ENCODE results near the gene THSD4.

Gene THSD4

GRCh38 chr15:71088155-71088554 lies 27.1 kb upstream of the THSD4 start:
- in situ Hi-C loops (cut with MboI; ENCODE audit: low sequenced_read_pairs), result no loop called here
- H3K36me3 ChIP-seq (replicated peaks), result no peaks in the 10 kb centered on the region
- H3K4me1 ChIP-seq, result no peaks in the 10 kb centered on the region; the same call in 1 of the 2 replicates
- no peak overlapping the region for H3K4me3 ChIP-seq
- no peaks in the 10 kb centered on the region for H3K9me3 ChIP-seq
- H3K27me3 ChIP-seq (ENCODE audit: low read depth), result peaks cover 3% of the 10 kb centered on the region; the same call in 1 of the 2 replicates
- no peak for DNase-seq (ENCODE audit: low spot score in 2 of 2)

- DNase-seq (ENCODE audit: low spot score in 2 of 2), result no peak
Observed at GRCh38 chr15:71088683-71089082, 26.6 kb upstream of the THSD4 start.

DNA sequence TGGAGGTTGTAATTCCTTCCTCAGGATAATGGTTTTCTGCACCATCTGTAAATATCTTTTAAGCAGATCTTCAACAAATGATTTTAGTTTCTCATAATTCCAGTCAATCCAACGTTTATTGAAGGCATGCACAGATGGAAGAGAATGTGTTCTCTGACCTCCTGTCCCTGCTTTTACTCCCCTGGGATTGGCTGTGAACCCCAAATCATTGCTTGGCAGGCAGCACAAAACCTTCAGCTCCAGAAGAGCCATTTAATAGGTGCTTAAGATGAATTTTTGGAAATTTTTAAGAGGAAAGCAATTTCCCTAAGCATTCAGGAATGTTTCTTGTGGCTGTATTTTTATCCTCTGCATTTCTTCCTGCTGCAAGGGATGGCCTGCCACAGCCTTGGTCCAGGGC lies 25.5 kb upstream of the THSD4 start:
- in situ Hi-C loops (cut with MboI; ENCODE audit: low sequenced_read_pairs), result no loop called here
- H3K4me3 ChIP-seq, result no peak overlapping the region
- H3K36me3 ChIP-seq (replicated peaks), result no peaks in the 10 kb centered on the region
- peaks cover 4% of the 10 kb centered on the region; the same call in 1 of the 2 replicates for H3K27me3 ChIP-seq (ENCODE audit: low read depth)
- no peaks in the 10 kb centered on the region; the same call in 1 of the 2 replicates for H3K4me1 ChIP-seq
- H3K9me3 ChIP-seq, result no peaks in the 10 kb centered on the region
- DNase-seq (ENCODE audit: low spot score in 2 of 2), result no peak

More at GRCh38 chr15:71088683-71089082, 26.6 kb upstream of the THSD4 start:
- Histone ChIP-seq H3K27me3 (ENCODE audit: low read depth) (peaks cover 3% of the 10 kb centered on the region; the same call in 1 of the 2 replicates), H3K4me1 (no peaks in the 10 kb centered on the region; the same call in 1 of the 2 replicates), H3K9me3 (no peaks in the 10 kb centered on the region), H3K4me3 (no peak overlapping the region), H3K36me3 (replicated peaks) (no peaks in the 10 kb centered on the region)
- in situ Hi-C loops (cut with MboI; ENCODE audit: low sequenced_read_pairs), result no loop called here

- in situ Hi-C loops (cut with MboI; ENCODE audit: low sequenced_read_pairs), result no loop called here
- Histone ChIP-seq H3K27me3 (ENCODE audit: low read depth) (peaks cover 4% of the 10 kb centered on the region; the same call in 1 of the 2 replicates), H3K36me3 (replicated peaks) (no peaks in the 10 kb centered on the region), H3K9me3 (no peaks in the 10 kb centered on the region), H3K4me3 (no peak overlapping the region), H3K4me1 (no peaks in the 10 kb centered on the region)
- DNase-seq (ENCODE audit: low spot score in 2 of 2), result no peak
Observed at GRCh38 chr15:71091601-71092000, 23.7 kb upstream of the THSD4 start.

DNA sequence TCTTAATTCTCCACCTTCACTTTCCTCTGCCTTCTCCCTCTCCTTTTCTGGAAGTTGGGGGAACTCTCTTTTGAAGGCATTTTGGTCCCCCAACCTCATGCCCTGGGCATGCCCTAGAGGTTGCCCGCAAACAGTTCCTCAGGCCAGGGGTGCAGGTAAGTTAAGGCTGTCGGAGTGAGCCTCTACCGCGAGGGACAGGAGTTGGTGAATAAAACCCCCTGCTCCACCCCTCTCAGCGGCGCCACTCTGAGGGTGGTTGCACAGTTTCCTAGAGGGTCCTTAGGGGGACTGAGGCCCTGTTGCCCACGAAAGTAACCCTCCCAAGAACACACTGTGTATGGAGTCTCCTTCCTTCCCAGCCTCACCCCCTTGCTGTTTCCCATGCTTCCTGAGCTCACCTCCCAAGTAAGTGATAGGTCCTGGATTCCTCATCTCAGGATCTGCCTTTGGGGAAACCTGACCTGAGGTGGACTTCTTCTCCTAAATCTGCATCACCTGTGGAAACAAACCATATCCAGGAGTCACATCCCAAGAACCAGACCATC lies 23.1 kb upstream of the THSD4 start:
- in situ Hi-C loops (cut with MboI; ENCODE audit: low sequenced_read_pairs), result no loop called here
- peaks cover 4% of the 10 kb centered on the region; the same call in 1 of the 2 replicates for H3K27me3 ChIP-seq (ENCODE audit: low read depth)
- H3K4me3 ChIP-seq, result no peak overlapping the region
- H3K4me1 ChIP-seq, result no peaks in the 10 kb centered on the region
- H3K36me3 ChIP-seq (replicated peaks), result no peaks in the 10 kb centered on the region
- no peak for DNase-seq (ENCODE audit: low spot score in 2 of 2)
- no peaks in the 10 kb centered on the region for H3K9me3 ChIP-seq

GRCh38 chr15:71093054-71094024 lies 21.9 kb upstream of the THSD4 start:
- H3K27me3 ChIP-seq (ENCODE audit: low read depth), result peaks cover 4% of the 10 kb centered on the region; the same call in 1 of the 2 replicates
- no peak for DNase-seq (ENCODE audit: low spot score in 2 of 2)
- H3K4me3 ChIP-seq, result no peak overlapping the region
- no peaks in the 10 kb centered on the region for H3K9me3 ChIP-seq
- no peaks in the 10 kb centered on the region for H3K36me3 ChIP-seq (replicated peaks)
- in situ Hi-C loops (cut with MboI; ENCODE audit: low sequenced_read_pairs), result no loop called here
- H3K4me1 ChIP-seq, result no peaks in the 10 kb centered on the region

GRCh38 chr15:71094137-71094536 lies 21.1 kb upstream of the THSD4 start:
- no peak overlapping the region for H3K4me3 ChIP-seq
- in situ Hi-C loops (cut with MboI; ENCODE audit: low sequenced_read_pairs), result no loop called here

GRCh38 chr15:71096676-71097075 lies 18.6 kb upstream of the THSD4 start:
- Histone ChIP-seq H3K27me3 (ENCODE audit: low read depth) (peaks cover 4% of the 10 kb centered on the region), H3K9me3 (no peaks in the 10 kb centered on the region), H3K4me1 (no peaks in the 10 kb centered on the region), H3K36me3 (replicated peaks) (no peaks in the 10 kb centered on the region), H3K4me3 (no peak overlapping the region)
- in situ Hi-C loops (cut with MboI; ENCODE audit: low sequenced_read_pairs), result no loop called here
- DNase-seq (ENCODE audit: low spot score in 2 of 2), result no peak

More at GRCh38 chr15:71094137-71094536, 21.1 kb upstream of the THSD4 start:
- no peaks in the 10 kb centered on the region for H3K9me3 ChIP-seq
- H3K36me3 ChIP-seq (replicated peaks), result no peaks in the 10 kb centered on the region
- H3K4me1 ChIP-seq, result no peaks in the 10 kb centered on the region
- H3K27me3 ChIP-seq (ENCODE audit: low read depth), result peaks cover 4% of the 10 kb centered on the region; the same call in 1 of the 2 replicates
- no peak for DNase-seq (ENCODE audit: low spot score in 2 of 2)

GRCh38 chr15:71097890-71098289 lies 17.4 kb upstream of the THSD4 start:
- no peak for DNase-seq (ENCODE audit: low spot score in 2 of 2)
- H3K4me1 ChIP-seq, result no peaks in the 10 kb centered on the region
- H3K36me3 ChIP-seq (replicated peaks), result no peaks in the 10 kb centered on the region
- no peak overlapping the region for H3K4me3 ChIP-seq
- H3K9me3 ChIP-seq, result no peaks in the 10 kb centered on the region
- in situ Hi-C loops (cut with MboI; ENCODE audit: low sequenced_read_pairs), result no loop called here
- peaks cover 4% of the 10 kb centered on the region; the same call in 1 of the 2 replicates for H3K27me3 ChIP-seq (ENCODE audit: low read depth)

GRCh38 chr15:71098920-71099319 lies 16.4 kb upstream of the THSD4 start:
- Histone ChIP-seq H3K9me3 (no peaks in the 10 kb centered on the region), H3K36me3 (replicated peaks) (no peaks in the 10 kb centered on the region), H3K27me3 (ENCODE audit: low read depth) (peaks cover 4% of the 10 kb centered on the region; the same call in 1 of the 2 replicates), H3K4me1 (no peaks in the 10 kb centered on the region), H3K4me3 (no peak overlapping the region)
- in situ Hi-C loops (cut with MboI; ENCODE audit: low sequenced_read_pairs), result no loop called here
- peak in 1 of 2 experiments; percentile 3 for DNase-seq (ENCODE audit: low spot score in 2 of 2)

DNA sequence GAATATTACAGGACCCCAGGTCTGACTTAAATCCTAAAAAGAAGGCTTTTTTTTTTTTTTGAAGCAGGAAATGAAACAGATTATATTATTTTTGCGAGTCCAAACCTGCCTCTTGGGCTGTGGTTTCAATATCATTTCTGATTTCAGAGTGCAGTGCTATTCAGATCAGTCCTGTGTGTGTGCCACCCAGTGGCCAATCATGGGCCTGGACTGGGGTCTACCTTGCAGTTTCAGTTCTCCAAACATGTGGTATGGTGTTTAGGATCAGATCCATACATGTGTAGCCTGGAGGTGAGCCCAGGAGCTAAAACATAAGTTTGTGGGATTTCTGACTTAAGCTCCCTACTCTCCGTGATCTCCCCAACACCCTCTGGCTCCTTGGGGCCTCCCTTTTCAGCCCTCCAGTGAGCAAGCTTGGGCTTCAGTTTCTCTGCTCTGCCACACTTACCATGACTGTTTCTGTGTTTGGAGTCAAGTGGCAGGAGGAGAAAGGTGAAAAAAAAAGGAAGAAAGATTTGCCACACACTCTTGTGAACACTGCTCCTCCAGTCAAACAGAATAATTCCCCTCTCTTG lies 12.1 kb upstream of the THSD4 start:
- peaks cover 2% of the 10 kb centered on the region; the same call in 1 of the 2 replicates for H3K27me3 ChIP-seq (ENCODE audit: low read depth)
- H3K36me3 ChIP-seq (replicated peaks), result no peaks in the 10 kb centered on the region
- no peaks in the 10 kb centered on the region for H3K4me1 ChIP-seq
- H3K4me3 ChIP-seq, result no peak overlapping the region
- in situ Hi-C loops (cut with MboI; ENCODE audit: low sequenced_read_pairs), result no loop called here
- peak; percentile 47 to 61 for DNase-seq (ENCODE audit: low spot score in 2 of 2)
- H3K9me3 ChIP-seq, result no peaks in the 10 kb centered on the region

- no peak for DNase-seq (ENCODE audit: low spot score in 2 of 2)
- no peaks in the 10 kb centered on the region for H3K36me3 ChIP-seq (replicated peaks)
- in situ Hi-C loops (cut with MboI; ENCODE audit: low sequenced_read_pairs), result no loop called here
- no peaks in the 10 kb centered on the region for H3K4me1 ChIP-seq
- no peaks in the 10 kb centered on the region for H3K9me3 ChIP-seq
- peaks cover 2% of the 10 kb centered on the region; the same call in 1 of the 2 replicates for H3K27me3 ChIP-seq (ENCODE audit: low read depth)
- no peak overlapping the region for H3K4me3 ChIP-seq
Observed at GRCh38 chr15:71104636-71105035, 10.6 kb upstream of the THSD4 start.

- H3K4me1 ChIP-seq, result no peaks in the 10 kb centered on the region
- H3K4me3 ChIP-seq, result no peak overlapping the region
- H3K36me3 ChIP-seq (replicated peaks), result no peaks in the 10 kb centered on the region
- in situ Hi-C loops (cut with MboI; ENCODE audit: low sequenced_read_pairs), result no loop called here
- DNase-seq (ENCODE audit: low spot score in 2 of 2), result peak in 1 of 2 experiments; percentile 2
- H3K27me3 ChIP-seq (ENCODE audit: low read depth), result no peaks in the 10 kb centered on the region
- H3K9me3 ChIP-seq, result no peaks in the 10 kb centered on the region
Observed at GRCh38 chr15:71105444-71105843, 9.8 kb upstream of the THSD4 start.

Data from HAP-1 (cell line).